H4 (cell line): Measurements from ENCODE around the gene LMBRD1. TPM values are rescaled to one million over a fixed set of nuclear protein-coding genes. Genes with fewer than 3 reads are reported as not detected.
"Not testable (repeated sequence)": the region's sequence is repeated elsewhere in the genome, so short reads cannot be mapped to it uniquely, and the experiment has no call there.

Experiments used
- DNase-seq: peaks from one replicate; pipeline ENCODE4 v3.0.0-alpha.2; 2015; ENCODE audit warnings: low spot score
- total RNA-seq: library from RNA; depleted of rRNA; stranded (reverse); fragments of >200 nt; shearing (Covaris generic); gene quantifications from 2 replicates; pipeline ENCODE4 v1.2.3, GENCODE V29; 2014

The LMBRD1 gene
- total RNA-seq, 1 experiment from 2014 or later = 42.9 TPM

- no peak for DNase-seq
These were observed 40.4 kb downstream of the LMBRD1 start for GRCh38 chr6:69756366-69756765.

GRCh38 chr6:69735027-69735426 lies 61.8 kb downstream of the LMBRD1 start:
- DNase-seq = no peak

GRCh38 chr6:69732640-69733039 lies 64.2 kb downstream of the LMBRD1 start:
- no peak for DNase-seq

- no peak for DNase-seq
These were observed 64.8 kb downstream of the LMBRD1 start for GRCh38 chr6:69732045-69732444.

GRCh38 chr6:69729870-69730449 lies 66.8 kb downstream of the LMBRD1 start:
- no peak for DNase-seq

- DNase-seq = no peak
These were observed 74.1 kb downstream of the LMBRD1 start for GRCh38 chr6:69722683-69723082.

- peak; percentile 42 for DNase-seq
These were observed 77.1 kb downstream of the LMBRD1 start for GRCh38 chr6:69719602-69720193.

- no peak for DNase-seq
These were observed 90.1 kb downstream of the LMBRD1 start for GRCh38 chr6:69706724-69707123.

GRCh38 chr6:69705954-69706353 lies 90.9 kb downstream of the LMBRD1 start:
- DNase-seq = no peak

GRCh38 chr6:69704916-69705315 lies 91.9 kb downstream of the LMBRD1 start:
- DNase-seq = no peak

- DNase-seq = no peak
These were observed 97.2 kb downstream of the LMBRD1 start for GRCh38 chr6:69699655-69700054.

- DNase-seq = no peak
These were observed 100.5 kb downstream of the LMBRD1 start for GRCh38 chr6:69696273-69696672.

- no peak for DNase-seq
These were observed 103.0 kb downstream of the LMBRD1 start for GRCh38 chr6:69693762-69694161.

- DNase-seq = no peak
These were observed 105.8 kb downstream of the LMBRD1 start for GRCh38 chr6:69690986-69691385.

GRCh38 chr6:69680302-69680701 lies 116.5 kb downstream of the LMBRD1 start:
- DNase-seq = no peak

GRCh38 chr6:69673298-69673697 lies 123.5 kb downstream of the LMBRD1 start:
- DNase-seq = no peak

GRCh38 chr6:69668916-69669315 lies 127.9 kb downstream of the LMBRD1 start:
- no peak for DNase-seq

GRCh38 chr6:69666779-69667178 lies 130.0 kb downstream of the LMBRD1 start:
- not testable (repeated sequence) for DNase-seq

GRCh38 chr6:69665437-69665836 lies 131.4 kb downstream of the LMBRD1 start:
- DNase-seq = no peak

GRCh38 chr6:69664551-69664950 lies 132.3 kb downstream of the LMBRD1 start:
- DNase-seq = no peak

- DNase-seq = no peak
These were observed 133.6 kb downstream of the LMBRD1 start for GRCh38 chr6:69663215-69663614.

GRCh38 chr6:69650703-69651102 lies 146.1 kb downstream of the LMBRD1 start:
- DNase-seq = no peak

- no peak for DNase-seq
These were observed 149.1 kb downstream of the LMBRD1 start for GRCh38 chr6:69647726-69648125.

GRCh38 chr6:69643688-69644087 lies 153.1 kb downstream of the LMBRD1 start:
- DNase-seq = no peak
